ENCODE data around the gene PCDHA10.

- TF ChIP-seq POLR2A (IDR thresholded peaks at IDR 0.05): no peak
- no peak for TF ChIP-seq CTCF (IDR thresholded peaks at IDR 0.05 in 4 of 5, conservative IDR thresholded peaks at IDR 0.05 in 1 of 5)
Measured at GRCh38 chr5:140862441-140863295, 7.0 kb downstream of the PCDHA10 start.
